T follicular helper cell (primary cell): ENCODE data around the gene KLK8.

ENCODE experiments used
- DNase-seq: peaks from one replicate; pipeline ENCODE4 v3.0.0-alpha.2; 2020; ENCODE audit warnings: low read depth
- total RNA-seq, 2 experiments: gene quantifications; one replicate each; lab custom pipeline; 2026; lab: John Stamatoyannopoulos, UW

The KLK8 gene, protein sequence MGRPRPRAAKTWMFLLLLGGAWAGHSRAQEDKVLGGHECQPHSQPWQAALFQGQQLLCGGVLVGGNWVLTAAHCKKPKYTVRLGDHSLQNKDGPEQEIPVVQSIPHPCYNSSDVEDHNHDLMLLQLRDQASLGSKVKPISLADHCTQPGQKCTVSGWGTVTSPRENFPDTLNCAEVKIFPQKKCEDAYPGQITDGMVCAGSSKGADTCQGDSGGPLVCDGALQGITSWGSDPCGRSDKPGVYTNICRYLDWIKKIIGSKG
- total RNA-seq, result 0 reads per million in 2 experiments

DNA sequence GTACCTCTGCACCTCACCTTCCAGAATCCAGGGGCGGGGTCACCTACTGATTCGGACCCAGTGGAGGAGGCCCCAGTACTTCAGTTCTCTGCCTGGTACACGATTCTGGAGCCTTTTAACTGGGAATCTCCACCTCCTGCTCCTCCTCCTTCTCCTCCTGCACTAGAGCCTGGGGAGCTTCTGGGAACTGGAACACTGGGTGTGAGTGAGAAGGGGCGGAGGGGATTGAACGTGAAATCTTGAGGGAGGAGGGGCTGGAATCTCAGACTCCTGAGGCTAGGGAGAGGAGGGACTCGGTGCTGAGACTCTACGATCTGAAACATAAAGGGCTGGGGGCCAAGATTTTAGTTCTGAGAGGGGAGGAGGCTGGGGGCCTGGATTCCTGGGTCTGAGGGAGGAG lies at the start of gene KLK8:
TSS of gene KLK8 (minus strand) at position 90 of the 400 bp plus-strand sequence. CDS start 437 bp downstream, outside the sequence.
- no peak for DNase-seq

DNA sequence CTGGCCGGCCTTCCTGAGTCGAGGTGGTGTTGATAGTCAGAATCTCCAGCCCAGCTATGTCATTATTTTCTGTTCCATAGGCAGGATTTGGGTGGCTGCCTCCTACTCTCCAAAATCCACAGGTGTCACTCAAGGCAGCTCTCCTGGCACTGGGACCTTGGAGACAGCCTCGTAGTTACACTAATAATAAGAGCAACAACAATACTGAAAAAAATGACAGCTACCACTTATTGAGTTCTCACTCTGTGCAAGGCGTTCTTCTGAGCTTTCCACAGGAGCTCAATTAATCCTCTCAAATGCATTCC lies 45.6 kb upstream of the KLK8 start:
- no peak for DNase-seq

DNA sequence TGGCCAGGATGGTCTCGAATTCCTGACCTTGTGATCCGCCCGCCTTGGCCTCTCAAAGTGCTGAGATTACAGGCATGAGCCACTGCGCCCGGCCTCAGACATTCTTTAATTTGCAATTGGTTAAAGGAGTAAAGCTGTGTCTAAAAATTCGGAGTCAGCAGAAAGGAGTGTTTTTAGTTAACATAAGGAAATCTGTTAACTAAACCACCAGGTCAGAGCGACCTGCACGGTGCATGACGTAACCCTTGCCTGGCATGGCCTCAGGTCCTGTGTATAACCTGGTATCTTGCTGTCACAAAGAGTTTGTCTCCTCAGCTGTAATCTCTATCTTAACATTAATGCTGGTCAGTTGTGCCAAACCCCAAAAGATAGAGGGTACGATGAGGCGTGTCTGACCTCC lies 42.9 kb upstream of the KLK8 start:
- no peak for DNase-seq

DNA sequence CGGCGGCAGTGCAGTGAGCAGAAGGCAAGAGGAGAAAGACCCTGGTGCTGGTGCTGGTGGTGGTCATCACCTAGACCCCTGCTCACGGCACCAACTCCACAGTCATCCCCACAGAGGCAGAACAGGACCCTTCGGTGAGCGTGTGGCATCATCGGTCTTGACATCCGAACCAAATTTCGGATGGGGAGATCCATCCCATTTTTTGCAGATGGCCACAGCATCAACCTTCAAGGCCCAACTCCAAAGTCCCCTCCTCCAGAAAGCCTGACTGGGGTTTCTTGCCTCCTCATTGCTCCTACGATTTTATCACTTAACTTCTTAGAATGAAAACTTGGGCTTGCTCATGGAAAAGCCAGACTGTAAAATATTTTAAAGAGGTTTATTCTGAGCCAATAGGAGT lies 42.1 kb upstream of the KLK8 start:
- DNase-seq, result no peak

DNA sequence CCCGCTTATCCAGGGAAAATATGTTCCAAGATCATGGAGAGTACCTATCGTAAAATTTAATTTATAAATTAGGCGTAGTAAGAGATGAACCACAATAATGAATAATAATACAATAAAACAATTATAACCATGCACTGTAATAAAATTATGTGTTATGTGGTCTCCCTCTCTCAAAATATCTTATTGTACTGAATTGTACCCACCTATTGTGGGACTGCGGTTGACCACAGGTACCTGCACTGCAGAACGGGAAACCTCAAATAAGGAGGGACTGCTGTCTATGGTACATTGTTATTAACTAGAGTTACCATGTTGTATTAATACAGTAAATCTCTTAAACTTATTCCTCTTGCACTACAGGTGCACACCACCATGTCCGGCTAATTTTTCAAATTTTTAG lies 38.7 kb upstream of the KLK8 start:
- DNase-seq, result no peak

DNA sequence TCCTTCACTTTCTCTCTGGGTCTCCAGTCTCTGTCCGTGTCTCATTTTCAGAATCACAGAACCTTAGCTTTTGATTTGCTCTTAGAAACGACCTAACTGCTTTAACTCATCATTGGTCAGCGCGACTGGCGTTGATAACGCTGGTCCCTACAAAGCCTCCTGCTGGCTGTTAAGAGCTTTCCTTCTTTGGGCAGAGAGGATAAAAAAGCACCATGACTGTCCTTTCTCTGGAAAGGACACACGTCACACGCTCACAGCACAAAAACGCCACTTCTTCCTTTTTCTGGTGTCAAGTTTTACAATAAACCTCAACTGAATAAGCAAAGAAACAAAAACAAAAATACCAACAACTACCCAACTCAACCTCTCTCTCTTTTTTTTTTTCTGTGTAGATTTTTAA lies 35.1 kb upstream of the KLK8 start:
- no peak for DNase-seq

DNA sequence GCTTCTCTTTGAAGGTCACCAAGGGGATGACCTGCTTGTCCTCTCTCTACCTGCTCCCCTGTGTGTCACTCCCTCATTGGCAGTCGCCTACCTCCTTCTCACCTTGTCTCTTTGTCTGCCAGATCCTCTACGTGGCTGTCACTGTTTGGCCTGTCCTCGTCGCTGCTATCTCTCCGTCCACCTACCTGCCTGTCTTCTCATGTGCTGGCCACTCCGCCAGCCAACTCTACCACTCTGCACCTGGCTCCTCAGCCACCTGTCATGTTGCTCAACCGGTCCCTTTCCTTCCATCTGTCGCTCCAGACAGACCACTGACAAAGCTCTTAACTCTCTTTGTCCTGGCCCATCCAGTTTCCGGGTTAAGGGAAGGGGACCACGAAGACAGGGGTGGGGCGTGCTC lies 33.3 kb upstream of the KLK8 start, which contains the start of gene KLK12:
TSS of gene KLK12 (minus strand) at position 299 of the 400 bp plus-strand sequence. CDS start 381 bp downstream, outside the sequence.
- DNase-seq, result no peak

DNA sequence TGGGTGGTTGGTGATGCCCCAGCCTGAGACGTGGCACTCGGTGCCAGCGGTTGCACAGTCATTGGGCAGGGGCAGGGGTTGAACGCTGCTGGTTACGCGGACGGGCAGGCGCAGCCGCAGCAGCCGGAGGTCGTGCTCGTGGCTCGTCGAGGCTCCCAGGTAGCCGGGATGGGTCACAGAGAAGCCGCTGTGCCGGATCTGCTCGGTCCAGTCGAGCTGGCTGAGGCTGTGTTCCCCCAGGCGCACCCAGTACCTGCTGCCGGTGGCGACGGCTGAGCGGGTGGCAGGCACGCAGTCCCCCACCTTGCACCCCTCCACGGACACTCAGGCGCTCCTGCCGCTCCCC lies 30.4 kb upstream of the KLK8 start:
- no peak for DNase-seq

DNA sequence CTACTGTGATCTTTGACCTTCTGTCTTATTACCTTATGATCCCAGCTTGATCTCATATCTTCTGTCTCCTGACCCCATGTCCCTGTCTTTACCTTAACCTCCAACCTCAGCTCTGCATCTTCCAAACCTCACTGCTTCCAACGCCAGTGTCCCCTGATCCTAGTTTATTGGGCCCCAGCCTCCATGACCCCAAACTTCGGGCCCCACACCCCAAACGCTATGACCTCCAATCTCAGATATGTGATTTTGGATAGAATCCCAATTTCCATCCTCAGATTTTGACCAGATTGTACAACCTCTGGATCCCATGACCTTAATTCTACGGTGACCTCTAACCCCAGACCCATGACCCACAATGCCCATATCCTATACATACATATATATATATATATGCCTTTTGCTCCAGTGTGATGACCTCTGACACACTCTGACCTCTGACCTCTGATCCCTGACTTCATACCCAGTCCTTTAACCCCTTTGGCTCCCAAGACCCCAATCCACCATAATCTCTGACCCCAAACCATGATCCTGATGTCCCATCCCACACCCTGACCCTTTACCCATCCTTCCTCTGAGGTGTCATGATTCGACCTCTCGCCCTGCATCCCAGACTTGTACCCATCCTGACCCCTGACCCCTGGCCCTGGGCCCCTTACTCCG lies 29.9 kb upstream of the KLK8 start:
- DNase-seq, result no peak

DNA sequence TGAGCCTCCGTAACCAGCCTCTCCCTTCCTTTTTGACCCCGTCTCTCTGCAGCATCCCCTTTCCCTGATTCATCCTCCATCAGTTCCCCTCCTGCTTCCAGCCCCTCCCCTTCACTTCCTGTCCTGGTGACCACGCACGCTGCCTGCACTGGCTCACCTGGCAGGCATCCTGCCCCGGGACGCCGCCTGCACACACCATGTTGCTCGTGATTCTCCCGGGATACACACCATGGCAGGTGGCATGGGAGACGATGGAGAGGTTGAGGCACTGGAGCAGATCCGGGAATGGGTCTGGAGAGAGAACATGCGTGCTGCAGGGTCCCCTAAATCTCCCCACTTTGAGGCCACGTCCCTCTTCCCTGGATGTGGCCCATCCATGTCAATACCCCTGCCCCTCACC lies 29.2 kb upstream of the KLK8 start:
- DNase-seq, result no peak

DNA sequence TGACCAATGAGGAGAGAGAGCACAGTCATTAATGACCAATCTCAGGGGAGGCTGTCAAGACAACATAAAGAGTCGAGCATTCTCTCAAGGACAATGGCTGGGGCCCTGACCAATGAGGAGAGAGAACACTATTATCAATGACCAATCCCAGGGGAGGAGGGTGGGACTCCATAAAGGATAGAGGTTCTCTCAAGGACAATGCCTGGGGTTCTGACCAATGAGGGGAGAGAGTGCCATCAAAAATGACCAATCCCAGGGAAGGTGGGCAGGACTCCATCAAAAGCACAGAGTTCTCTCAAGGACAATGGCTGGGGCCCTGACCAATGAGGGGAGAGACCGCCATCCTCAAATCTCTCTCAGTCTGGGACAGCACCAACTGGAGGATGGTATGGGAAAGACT lies 28.3 kb upstream of the KLK8 start:
- no peak for DNase-seq

DNA sequence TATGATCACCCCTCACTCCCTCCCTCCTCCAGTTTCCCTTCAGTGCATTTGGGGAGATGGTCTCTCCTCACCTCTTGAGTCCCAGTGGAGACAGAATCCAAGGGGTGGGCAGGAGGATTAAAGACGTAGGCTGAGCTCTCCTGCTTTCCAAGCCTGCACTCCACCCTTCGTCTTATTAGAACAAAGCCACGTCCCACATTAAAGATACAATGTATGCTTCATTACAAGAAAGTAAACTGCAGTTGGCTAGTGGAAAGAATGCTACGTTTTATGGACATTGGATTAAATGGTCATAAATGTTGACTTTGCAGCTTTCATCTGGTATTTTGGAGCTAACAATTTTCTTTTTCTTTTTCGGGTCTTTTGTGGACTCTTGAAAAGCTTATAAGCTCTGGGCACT lies 26.5 kb upstream of the KLK8 start:
- DNase-seq, result no peak

DNA sequence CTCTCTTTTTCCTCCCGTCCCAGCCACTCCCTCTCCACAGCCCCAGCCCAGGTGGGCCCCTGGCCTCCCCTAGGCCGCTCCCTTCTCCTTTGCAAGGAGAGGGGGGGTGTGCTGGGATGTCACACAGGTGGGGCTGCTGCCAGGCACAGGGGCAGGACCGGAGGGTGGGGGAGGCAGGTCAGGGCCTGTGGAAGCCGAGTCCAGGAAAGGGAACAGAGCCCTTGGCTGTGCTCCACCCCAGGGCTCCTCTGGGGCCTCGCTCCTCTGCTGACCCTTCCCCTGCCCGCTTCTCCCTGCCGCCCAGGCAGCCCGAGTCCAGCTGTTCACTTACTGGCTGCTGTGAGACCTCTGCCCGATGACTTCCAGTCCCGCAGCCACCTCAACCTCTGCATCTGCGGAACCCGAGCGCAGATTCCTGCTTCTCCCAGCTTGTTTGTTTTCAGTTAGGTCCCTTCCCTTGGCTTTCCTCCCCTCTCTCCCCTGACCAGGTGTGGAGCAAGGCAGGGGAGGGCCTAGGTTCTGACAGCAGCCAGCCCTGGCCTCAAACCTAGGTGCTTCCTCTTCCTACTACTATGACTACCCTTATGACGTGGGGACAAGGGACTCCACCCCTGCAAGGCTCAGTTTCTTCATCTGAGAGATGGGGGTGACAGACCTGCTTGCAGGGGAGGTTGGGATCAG lies 25.9 kb upstream of the KLK8 start:
- DNase-seq, result no peak

DNA sequence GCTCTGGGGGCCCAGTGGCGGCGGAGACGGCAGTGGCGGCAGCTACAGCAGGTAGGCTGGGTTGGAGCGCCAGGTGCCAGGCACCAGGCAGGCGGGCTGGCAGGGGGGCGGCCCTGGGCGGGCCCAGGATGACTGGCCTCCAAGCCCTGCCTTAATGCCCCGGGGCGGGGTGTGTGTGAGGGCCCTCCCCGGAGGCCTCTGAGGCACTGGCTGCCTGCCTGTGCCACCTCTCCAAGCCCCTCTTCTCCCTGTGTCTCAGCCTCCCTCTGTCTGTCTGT lies 25.1 kb upstream of the KLK8 start, which contains the start of gene KLK11:
TSS of gene KLK11 (minus strand) at position 63 of the 278 bp plus-strand sequence. CDS start 985 bp downstream, outside the sequence.
- no peak for DNase-seq

DNA sequence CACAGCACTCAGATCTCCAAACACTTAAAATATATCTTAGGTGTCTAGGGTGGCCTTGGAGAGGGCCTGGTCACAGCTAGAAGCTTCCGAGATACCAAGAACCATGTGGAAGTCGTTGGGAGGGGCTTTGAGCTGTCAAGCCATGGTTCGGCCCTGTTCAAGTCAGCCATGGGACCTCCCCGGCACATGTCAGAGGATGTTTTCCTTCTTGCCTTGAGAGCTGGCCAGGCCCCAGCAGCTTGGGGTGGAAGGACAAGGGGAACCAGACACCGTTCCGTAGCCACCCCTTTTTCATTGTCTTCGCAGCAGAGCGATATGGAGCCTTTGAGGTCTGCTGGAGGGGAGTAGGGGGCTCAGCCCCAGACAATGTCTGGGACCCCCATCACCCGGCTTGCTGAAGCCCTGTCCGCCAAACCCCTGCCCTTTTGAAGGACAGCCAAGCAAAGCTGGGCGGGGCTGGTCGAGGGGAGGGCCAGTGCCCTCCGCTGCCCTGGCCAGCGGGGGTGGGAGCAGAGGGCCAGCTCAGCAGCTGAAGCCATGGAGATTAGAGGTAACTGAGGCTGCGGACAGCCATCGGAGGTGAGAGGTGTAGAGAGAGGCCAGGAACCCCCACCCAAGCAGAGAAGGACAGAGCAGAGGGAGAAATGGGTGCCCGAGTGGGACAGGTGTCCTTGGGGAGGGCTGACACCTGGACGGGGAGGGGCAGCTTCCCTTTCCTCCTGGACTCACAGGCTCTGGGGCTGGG lies 24.6 kb upstream of the KLK8 start:
- no peak for DNase-seq

DNA sequence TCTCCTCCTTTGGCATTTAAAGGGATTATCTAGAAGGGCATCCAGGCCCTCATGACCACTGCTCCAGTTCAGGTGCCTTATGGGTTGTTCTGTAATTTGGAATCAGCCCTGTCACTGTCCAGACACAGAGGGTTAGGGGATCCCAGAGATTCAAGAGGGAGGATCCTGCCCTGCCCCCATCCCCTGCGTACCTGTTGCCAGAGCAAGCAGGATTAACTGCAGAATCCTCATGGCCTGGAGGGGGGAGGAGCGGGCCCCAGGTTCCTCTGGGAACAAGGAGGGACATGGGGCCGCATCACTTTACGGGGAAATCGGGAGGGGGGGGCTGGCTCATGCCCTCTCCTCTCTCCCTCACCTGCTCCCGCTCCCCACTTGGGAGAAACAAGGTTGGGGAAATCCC lies 24.0 kb upstream of the KLK8 start:
- DNase-seq, result no peak

DNA sequence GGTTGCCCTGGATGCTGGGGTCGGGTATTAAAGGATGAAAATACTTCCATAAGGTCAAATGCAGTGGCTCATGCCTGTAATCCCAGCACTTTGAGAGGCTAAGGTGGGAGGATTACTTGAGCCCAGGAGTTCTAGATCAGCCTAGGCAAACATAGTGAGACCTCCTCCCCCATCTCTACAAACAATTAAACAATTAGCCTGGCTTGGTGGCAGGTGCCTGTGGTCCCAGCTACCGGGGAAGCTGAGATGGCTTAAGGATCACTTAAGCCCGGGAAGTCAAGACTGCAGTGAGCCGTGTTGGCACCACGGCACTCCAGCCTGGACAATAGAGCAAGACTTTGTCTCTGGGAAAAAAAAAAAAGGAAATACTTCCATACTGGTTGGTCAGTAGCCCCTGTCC lies 23.5 kb upstream of the KLK8 start:
- DNase-seq, result no peak

DNA sequence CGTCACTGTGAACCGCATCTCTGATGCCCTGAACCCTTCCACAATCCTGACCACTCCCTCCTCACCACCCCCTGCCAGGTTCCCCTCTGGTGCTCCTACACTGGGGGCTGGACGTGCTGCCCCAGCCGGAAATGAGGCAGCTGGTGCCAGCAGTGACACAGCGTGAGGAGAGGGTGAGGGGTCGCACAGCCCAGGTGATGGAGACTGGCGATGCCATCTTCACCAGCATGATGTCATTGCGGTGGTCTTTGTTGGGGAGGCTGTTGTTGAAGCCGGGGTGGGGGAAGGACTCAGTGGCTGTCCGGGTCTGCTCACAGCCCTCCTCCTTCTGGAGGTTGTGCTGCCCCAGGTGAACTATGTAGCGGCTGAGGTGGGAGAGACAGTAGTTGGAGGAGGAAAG lies 22.5 kb upstream of the KLK8 start:
- DNase-seq, result no peak

DNA sequence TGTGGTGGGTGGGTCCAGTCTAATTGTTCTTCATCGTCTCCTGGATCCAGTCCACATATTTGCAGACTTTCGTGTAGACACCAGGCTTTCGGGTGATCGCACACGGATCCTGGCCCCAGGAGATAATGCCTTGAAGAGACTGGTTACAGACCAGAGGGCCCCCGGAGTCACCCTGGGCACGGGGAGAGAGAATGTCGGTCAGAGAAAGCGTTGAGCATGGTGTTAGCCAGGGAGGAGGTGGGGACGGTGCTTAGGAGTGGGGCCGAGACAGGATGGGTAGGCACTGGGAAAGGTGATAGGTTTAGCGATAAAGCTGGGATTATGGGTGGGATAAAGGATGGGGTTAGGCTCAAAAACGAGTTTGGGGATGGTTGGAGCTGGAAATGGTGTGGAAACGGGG lies 21.1 kb upstream of the KLK8 start:
- no peak for DNase-seq

DNA sequence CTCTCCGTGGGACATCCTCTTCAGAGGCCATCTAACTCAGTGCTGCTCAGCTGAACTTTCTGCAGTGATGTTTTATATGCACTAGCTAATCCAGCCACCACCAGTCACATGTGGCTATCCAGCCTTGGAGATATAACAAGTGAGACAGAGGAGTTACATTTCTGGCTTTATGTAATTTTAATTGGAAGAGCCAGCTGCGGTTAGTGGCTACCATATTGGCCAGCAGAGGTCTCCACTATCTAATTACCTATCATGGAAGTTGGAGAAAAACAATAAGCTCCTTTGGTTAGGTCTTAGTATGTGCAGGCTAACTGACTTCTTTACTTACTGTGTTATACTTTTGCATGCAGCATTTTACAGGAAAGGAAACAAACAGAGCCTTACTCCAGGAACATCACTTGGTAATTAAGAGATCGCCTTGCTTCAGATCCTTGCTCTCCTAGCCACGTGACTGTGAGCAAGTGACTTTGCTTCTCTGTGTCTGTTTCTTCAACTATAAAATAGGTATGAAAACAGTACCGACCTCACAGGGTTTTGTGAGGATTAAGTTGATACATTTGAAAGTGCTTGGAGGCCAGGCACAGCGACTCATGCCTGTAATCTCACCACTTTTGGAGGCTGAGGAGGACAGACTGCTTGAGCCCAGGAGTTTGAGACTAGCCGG lies 19.7 kb upstream of the KLK8 start:
- no peak for DNase-seq

DNA sequence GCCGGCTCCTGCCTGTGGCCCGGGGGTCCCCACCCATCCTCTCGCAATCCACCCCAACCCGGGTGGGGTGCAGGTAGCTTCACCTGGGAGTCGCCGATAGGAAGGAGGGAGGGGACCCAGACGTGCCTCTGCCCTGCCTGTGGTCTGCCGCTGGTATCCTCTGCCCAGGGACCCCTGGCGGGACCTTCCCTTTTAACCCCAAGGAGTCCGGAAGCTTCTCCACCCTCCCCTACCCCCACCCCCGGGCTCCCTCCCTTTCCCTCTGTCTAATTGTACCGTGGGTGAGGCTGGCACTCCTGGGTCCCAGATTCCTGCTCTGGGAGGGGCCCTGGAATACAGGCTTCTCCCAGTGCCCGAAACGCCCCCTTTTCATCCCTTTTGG lies 18.1 kb upstream of the KLK8 start, which contains the start of gene KLK10:
TSS of gene KLK10 (minus strand) at position 166 of the 382 bp plus-strand sequence. CDS start 579 bp downstream, outside the sequence.
- DNase-seq, result no peak
